GM19467 (cell line): ENCODE measurements around the gene WWP2.

ENCODE experiments used
- ATAC-seq: cut with Tn5 transposase; IDR thresholded peaks from one replicate; pipeline ENCODE4 v1.9.1; 2021; ENCODE audit warnings: mild to moderate bottlenecking, moderate library complexity; ENCODE audit not compliant: unreplicated experiment

Gene WWP2

GRCh38 chr16:69924041-69924775, 162.1 kb downstream of the WWP2 start:
- ATAC-seq: no peak

GRCh38 chr16:69924777-69925191, 162.7 kb downstream of the WWP2 start:
- no peak for ATAC-seq

GRCh38 chr16:69925311-69925710, 163.2 kb downstream of the WWP2 start:
- ATAC-seq: no peak

- ATAC-seq: no peak
Measured at GRCh38 chr16:69926241-69926640, 164.1 kb downstream of the WWP2 start.

- no peak for ATAC-seq
Measured at GRCh38 chr16:69927056-69927757, 165.1 kb downstream of the WWP2 start.

- ATAC-seq: no peak
Measured at GRCh38 chr16:69928856-69929400, 166.8 kb downstream of the WWP2 start.

GRCh38 chr16:69929480-69929879, 167.3 kb downstream of the WWP2 start:
- no peak for ATAC-seq

- ATAC-seq: no peak
Measured at GRCh38 chr16:69930117-69930776, 168.1 kb downstream of the WWP2 start.

- ATAC-seq: no peak
Measured at GRCh38 chr16:69931631-69932030, 169.5 kb downstream of the WWP2 start.

- no peak for ATAC-seq
Measured at GRCh38 chr16:69932228-69932627, 170.1 kb downstream of the WWP2 start.

- no peak for ATAC-seq
Measured at GRCh38 chr16:69932691-69933392, 170.7 kb downstream of the WWP2 start.

DNA sequence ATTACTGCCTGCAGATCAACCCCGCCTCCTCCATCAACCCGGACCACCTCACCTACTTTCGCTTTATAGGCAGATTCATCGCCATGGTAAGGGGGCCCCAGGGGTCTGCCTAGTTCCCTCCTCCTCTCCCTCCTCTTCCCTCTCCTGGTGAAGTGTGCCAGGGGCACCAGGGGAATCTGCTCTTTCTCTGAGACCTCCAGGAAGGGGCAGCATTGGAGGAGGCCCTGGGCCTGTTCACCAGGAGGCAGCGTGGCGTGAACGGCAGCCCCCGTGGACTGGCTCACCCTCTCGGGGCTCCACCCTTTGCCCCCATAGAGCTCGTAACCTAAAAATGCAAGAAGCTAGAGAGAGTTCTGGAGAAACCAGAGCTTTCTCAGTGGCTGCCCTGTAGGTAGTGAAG, 171.9 kb downstream of the WWP2 start:
- no peak for ATAC-seq

GRCh38 chr16:69934751-69935150, 172.6 kb downstream of the WWP2 start:
- no peak for ATAC-seq

GRCh38 chr16:69935278-69935711, 173.2 kb downstream of the WWP2 start:
- ATAC-seq: no peak

DNA sequence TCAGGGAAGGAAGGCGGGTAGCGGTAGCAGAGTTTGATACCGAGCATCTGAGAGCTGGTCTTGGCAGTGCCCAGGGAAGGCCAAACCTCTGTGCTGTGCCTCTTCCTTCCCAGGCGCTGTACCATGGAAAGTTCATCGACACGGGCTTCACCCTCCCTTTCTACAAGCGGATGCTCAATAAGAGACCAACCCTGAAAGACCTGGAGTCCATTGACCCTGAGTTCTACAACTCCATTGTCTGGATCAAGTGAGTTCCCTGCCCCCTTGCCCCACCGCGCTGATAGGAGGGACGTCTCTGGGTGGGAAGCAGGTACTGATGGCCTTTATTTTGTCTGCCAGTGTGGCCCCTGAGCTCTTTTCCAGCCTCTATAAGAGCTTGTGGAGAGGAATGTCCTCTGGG, 173.6 kb downstream of the WWP2 start:
- ATAC-seq: no peak

- ATAC-seq: no peak
Measured at GRCh38 chr16:69936252-69936651, 174.1 kb downstream of the WWP2 start.

GRCh38 chr16:69936751-69937211, 174.6 kb downstream of the WWP2 start:
- no peak for ATAC-seq

DNA sequence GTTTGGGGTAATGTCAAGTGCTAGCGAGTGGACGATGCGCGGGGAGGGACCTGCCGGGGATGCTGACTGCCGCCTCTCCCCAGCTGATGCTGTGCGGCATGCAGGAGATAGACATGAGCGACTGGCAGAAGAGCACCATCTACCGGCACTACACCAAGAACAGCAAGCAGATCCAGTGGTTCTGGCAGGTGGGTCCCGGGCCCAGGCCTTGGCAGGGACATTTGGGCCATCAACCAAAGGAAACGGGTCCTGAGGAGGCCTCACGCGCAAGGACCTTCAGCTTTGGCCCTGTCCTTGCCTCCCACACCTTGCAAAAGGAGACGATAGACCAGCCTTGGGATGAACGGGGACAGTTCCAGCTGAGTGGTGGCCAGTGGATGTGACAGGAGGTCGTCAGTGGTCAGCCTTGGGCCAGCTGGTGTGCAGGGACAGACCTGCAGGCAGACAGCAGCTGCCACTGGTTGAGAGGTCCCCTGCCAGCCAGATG, 175.4 kb downstream of the WWP2 start:
- ATAC-seq: no peak

- ATAC-seq: no peak
Measured at GRCh38 chr16:69938981-69939820, 177.1 kb downstream of the WWP2 start.
